Stomach (tissue), 4 donors: ENCODE measurements around the gene ODAD2.

Source experiments
- CTCF ChIP-seq, 7 experiments: fragments of 450-650 bp in 4 of 7; fragments of 200-600 bp in 3 of 7; sonication (generic) in 3 of 7; IDR thresholded peaks; one replicate each; pipeline ENCODE4 v1.5.1; 2016 to 2019; ENCODE audit warnings: antibody characterized with exemption in 7 of 7, control low read depth in 2 of 7, mild to moderate bottlenecking in 1 of 7
- EP300 ChIP-seq: sonication (generic); formaldehyde crosslinking; IDR thresholded peaks from one replicate; pipeline ENCODE4 v1.6.1; 2017; ENCODE audit warnings: antibody characterized with exemption
- POLR2A ChIP-seq, 4 donors: fragments of 450-650 bp; IDR thresholded peaks; one replicate each; pipeline ENCODE4 v1.6.1; 2016; ENCODE audit warnings: antibody characterized with exemption in 4 of 4, control low read depth in 2 of 4, mild to moderate bottlenecking in 1 of 4, moderate library complexity in 1 of 4
- POLR2AphosphoS5 ChIP-seq, 3 donors: sonication (generic); formaldehyde crosslinking; IDR thresholded peaks; one replicate each; pipeline ENCODE4 v1.6.1; 2016; ENCODE audit warnings: antibody characterized with exemption in 3 of 3

- TF ChIP-seq CTCF (IDR thresholded peaks at IDR 0.05): no peak
- TF ChIP-seq POLR2A (IDR thresholded peaks at IDR 0.05): no peak
- TF ChIP-seq POLR2AphosphoS5 (IDR thresholded peaks at IDR 0.05): no peak
- TF ChIP-seq EP300: no peak
Observed at GRCh38 chr10:27822301-27822700, 176.6 kb downstream of the ODAD2 start.
